ENCODE measurements around the gene SMAD2.

DNA sequence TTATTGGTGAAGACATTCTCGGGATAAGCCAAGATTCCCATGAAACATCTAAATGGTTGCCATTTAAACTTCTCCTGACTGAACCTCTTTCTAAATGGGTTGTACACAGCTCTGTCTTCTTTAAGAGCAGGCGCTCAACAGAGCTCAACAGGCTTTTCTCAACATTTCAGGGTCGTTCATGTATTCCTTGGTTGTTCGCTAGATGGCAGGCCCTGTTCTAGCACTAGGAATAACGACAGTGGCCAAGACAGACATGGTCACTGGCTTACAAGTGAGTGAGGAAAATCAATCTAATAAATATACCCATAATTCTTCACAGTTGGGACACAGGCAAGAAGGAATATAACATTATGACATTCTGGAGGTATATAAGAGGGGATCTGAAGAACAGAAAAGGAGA lies 154.5 kb downstream of the SMAD2 start:
- TF ChIP-seq, protein P1, sequence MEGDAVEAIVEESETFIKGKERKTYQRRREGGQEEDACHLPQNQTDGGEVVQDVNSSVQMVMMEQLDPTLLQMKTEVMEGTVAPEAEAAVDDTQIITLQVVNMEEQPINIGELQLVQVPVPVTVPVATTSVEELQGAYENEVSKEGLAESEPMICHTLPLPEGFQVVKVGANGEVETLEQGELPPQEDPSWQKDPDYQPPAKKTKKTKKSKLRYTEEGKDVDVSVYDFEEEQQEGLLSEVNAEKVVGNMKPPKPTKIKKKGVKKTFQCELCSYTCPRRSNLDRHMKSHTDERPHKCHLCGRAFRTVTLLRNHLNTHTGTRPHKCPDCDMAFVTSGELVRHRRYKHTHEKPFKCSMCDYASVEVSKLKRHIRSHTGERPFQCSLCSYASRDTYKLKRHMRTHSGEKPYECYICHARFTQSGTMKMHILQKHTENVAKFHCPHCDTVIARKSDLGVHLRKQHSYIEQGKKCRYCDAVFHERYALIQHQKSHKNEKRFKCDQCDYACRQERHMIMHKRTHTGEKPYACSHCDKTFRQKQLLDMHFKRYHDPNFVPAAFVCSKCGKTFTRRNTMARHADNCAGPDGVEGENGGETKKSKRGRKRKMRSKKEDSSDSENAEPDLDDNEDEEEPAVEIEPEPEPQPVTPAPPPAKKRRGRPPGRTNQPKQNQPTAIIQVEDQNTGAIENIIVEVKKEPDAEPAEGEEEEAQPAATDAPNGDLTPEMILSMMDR (conservative IDR thresholded peaks at IDR 0.05; ENCODE audit: low read length), result no peak
- TF ChIP-seq EZH2phosphoT487 (IDR thresholded peaks at IDR 0.05; ENCODE audit: borderline replicate concordance, low read depth, low read length), result no peak
